Endothelial cell of umbilical vein (primary cell): ENCODE measurements around the gene SLC6A19. TPM values are rescaled to one million over a fixed set of nuclear protein-coding genes. Genes with fewer than 3 reads are reported as not detected.
"Not testable (repeated sequence)": the region's sequence is repeated elsewhere in the genome, so short reads cannot be mapped to it uniquely, and the experiment has no call there.

Experiments
- BruUV-seq: library from RNA; stranded (reverse); fragments of 400-500 nt; replicated peaks from 2 replicates; lab custom pipeline; 2021; lab: Mats Ljungman, UMichigan
- CTCF ChIA-PET: fragments of 300-600, 350-600 bp; sonication (Branson Sonifier 250); formaldehyde crosslinking; loops from one replicate; lab custom pipeline; 2021; ENCODE audit warnings: antibody characterized with exemption, inconsistent platforms; lab: Charles Lee
- POLR2A ChIA-PET: fragments of 300-600, 350-600 bp; sonication (Branson Sonifier 250); formaldehyde crosslinking; loops from one replicate; lab custom pipeline; 2021; ENCODE audit warnings: antibody characterized with exemption, inconsistent platforms; lab: Charles Lee
- DNase-seq: peaks from one replicate; pipeline ENCODE4 v3.0.0-alpha.2; 2011; ENCODE audit warnings: low read depth, low spot score
- FAIRE-seq: peaks from 2 replicates; lab custom pipeline; 2011; peaks lifted over from hg19 to GRCh38; lab: Jason Lieb, UNC
- H2AFZ ChIP-seq: 2 replicates; pipeline ENCODE4 v1.6.0; 2012; ENCODE audit warnings: low read depth, low read length, control low read depth, inconsistent platforms
- H3K27ac ChIP-seq: 2 replicates; pipeline ENCODE4 v1.5.1; 2011; ENCODE audit warnings: low read depth, mild to moderate bottlenecking, control low read depth, low read length, moderate library complexity; ENCODE audit not compliant: insufficient read depth
- H3K27me3 ChIP-seq, 2 experiments: 2 replicates each; pipeline versions ENCODE4 v1.6.0 to v1.6.1; 2011; ENCODE audit warnings: low read length in 2 of 2, mixed read lengths in 1 of 2; ENCODE audit not compliant: control insufficient read depth in 2 of 2, insufficient read depth in 2 of 2
- H3K36me3 ChIP-seq, 2 experiments: 2 replicates in 1 of 2; 3 replicates in 1 of 2; pipeline ENCODE4 v1.5.1; 2011; ENCODE audit warnings: low read length in 2 of 2, mild to moderate bottlenecking in 1 of 2, moderate library complexity in 1 of 2; ENCODE audit not compliant: control insufficient read depth in 2 of 2, insufficient read depth in 2 of 2; ENCODE audit errors: extremely low read depth in 1 of 2
- H3K4me1 ChIP-seq: 3 replicates; pipeline ENCODE4 v1.5.1; 2011; ENCODE audit warnings: mild to moderate bottlenecking, low read length; ENCODE audit not compliant: control insufficient read depth, insufficient read depth; ENCODE audit errors: extremely low read depth
- H3K4me2 ChIP-seq: 2 replicates; pipeline ENCODE4 v1.6.1; 2011; ENCODE audit warnings: low read length, control low read depth, mixed read lengths; ENCODE audit not compliant: insufficient read depth
- H3K4me3 ChIP-seq, 3 experiments: fragments of 200-600 bp in 1 of 3; sonication (generic), shearing (Covaris generic) in 1 of 3; replicated peaks in 1 of 3; 2 replicates each; pipeline ENCODE4 v1.5.1; 2011 to 2016; ENCODE audit warnings: control low read depth in 3 of 3, low read length in 3 of 3, mild to moderate bottlenecking in 2 of 3, inconsistent platforms in 1 of 3, low read depth in 1 of 3, moderate library complexity in 1 of 3; ENCODE audit not compliant: insufficient read depth in 1 of 3
- H3K79me2 ChIP-seq: 2 replicates; pipeline ENCODE4 v1.6.0; 2012; ENCODE audit warnings: low read length, inconsistent platforms; ENCODE audit not compliant: control insufficient read depth, insufficient read depth
- H3K9ac ChIP-seq: replicated peaks from 2 replicates; pipeline ENCODE3; 2011; ENCODE audit warnings: low read length, control low read depth; ENCODE audit not compliant: insufficient read depth; ENCODE audit errors: extremely low read depth
- H3K9me1 ChIP-seq: replicated peaks from 3 replicates; pipeline ENCODE4 v1.6.0; 2011; ENCODE audit warnings: mild to moderate bottlenecking, low read length; ENCODE audit not compliant: control insufficient read depth, insufficient read depth; ENCODE audit errors: extremely low read depth
- H3K9me3 ChIP-seq: replicated peaks from 2 replicates; pipeline ENCODE4 v1.5.1; 2012; ENCODE audit warnings: low read length, inconsistent platforms; ENCODE audit not compliant: control insufficient read depth, insufficient read depth
- H4K20me1 ChIP-seq: replicated peaks from 2 replicates; pipeline ENCODE3; 2011; ENCODE audit warnings: mild to moderate bottlenecking, low read length; ENCODE audit not compliant: control insufficient read depth, insufficient read depth; ENCODE audit errors: extremely low read depth
- CTCF ChIP-seq, 2 donors: IDR thresholded peaks; 1 replicate in 1 of 2; 2 replicates in 1 of 2; pipeline ENCODE4 v1.5.1; 2011; ENCODE audit warnings: low read length in 2 of 2, mild to moderate bottlenecking in 2 of 2, moderate library complexity in 2 of 2, control low read depth in 1 of 2, inconsistent platforms in 1 of 2, low read depth in 1 of 2; ENCODE audit not compliant: insufficient read depth in 1 of 2; ENCODE audit errors: extremely low read depth in 1 of 2
- EZH2 ChIP-seq: IDR thresholded peaks from 2 replicates; pipeline ENCODE4 v1.6.1; 2012; ENCODE audit warnings: borderline replicate concordance, low read depth, mild to moderate bottlenecking, moderate library complexity, low read length, inconsistent platforms; ENCODE audit not compliant: severe bottlenecking
- FOS ChIP-seq: IDR thresholded peaks from 2 replicates; pipeline ENCODE4 v1.6.1; 2011; ENCODE audit warnings: mild to moderate bottlenecking, low read length, moderate library complexity, borderline replicate concordance; ENCODE audit not compliant: insufficient read depth
- GATA2 ChIP-seq: IDR thresholded peaks from 2 replicates; pipeline ENCODE4 v1.7.0; 2011; ENCODE audit warnings: low read depth, mild to moderate bottlenecking, moderate library complexity, mixed read lengths, low read length; ENCODE audit not compliant: insufficient read length, insufficient read depth
- JUN ChIP-seq: IDR thresholded peaks from 2 replicates; pipeline ENCODE4 v1.6.1; 2011; ENCODE audit warnings: borderline replicate concordance, low read depth; ENCODE audit not compliant: insufficient read length, insufficient read depth
- MAX ChIP-seq: IDR thresholded peaks from 2 replicates; pipeline ENCODE4 v1.6.1; 2011; ENCODE audit not compliant: insufficient read depth, insufficient read length
- MYC ChIP-seq: IDR thresholded peaks from one replicate; pipeline ENCODE4 v1.6.1; 2011; ENCODE audit warnings: mild to moderate bottlenecking, low read depth, low read length
- POLR2A ChIP-seq: IDR thresholded peaks from 2 replicates; pipeline ENCODE4 v1.6.1; 2012; ENCODE audit warnings: low read depth, mild to moderate bottlenecking, control low read depth, low read length
- POLR2AphosphoS5 ChIP-seq: IDR thresholded peaks from 2 replicates; pipeline ENCODE4 v1.6.1; 2012; ENCODE audit warnings: low read depth, mild to moderate bottlenecking, control low read depth, low read length, moderate library complexity; ENCODE audit not compliant: insufficient read depth
- dilution Hi-C: fragments of 300-500 bp; cut with MboI; formaldehyde crosslinking; loops from one replicate; pipeline ENCODE4 v1.15.0; 2019; ENCODE audit warnings: low sequenced_read_pairs; ENCODE audit not compliant: extremely low pct_ligation_motif_present
- intact Hi-C: fragments of 100-400 bp; cut with micrococcal nuclease; formaldehyde crosslinking; loops from one replicate; pipeline ENCODE4 v1.10.0; 2022
- polyA plus RNA-seq, 4 experiments: library from polyadenylated mRNA; depleted of rRNA in 3 of 4; stranded (reverse) in 3 of 4; unstranded in 1 of 4; fragments of >200 nt; gene quantifications; 2 replicates each; pipeline versions ENCODE4 v1.2.1 to v1.2.3, GENCODE V29; 2011 to 2012; ENCODE audit warnings: missing spikeins in 1 of 4
- total RNA-seq: library from RNA; stranded (reverse); gene quantifications from 2 replicates; pipeline ENCODE4 v1.2.3, GENCODE V29; 2021

SLC6A19 gene
- total and polyA plus RNA-seq, 2 donors (not counting 3 experiments of a cell fraction or from before 2014, with no cell fraction given), result not detected

- Histone ChIP-seq H3K9ac (no peak overlapping the region), H3K79me2 (no peaks in the 10 kb centered on the region), H3K9me1 (no peaks in the 10 kb centered on the region), H3K4me2 (no peak overlapping the region), H3K4me3 (no peak overlapping the region), H3K27me3 (no peaks in the 10 kb centered on the region), H3K36me3 (no peaks in the 10 kb centered on the region), H3K4me1 (no peaks in the 10 kb centered on the region), H2AFZ (no peak overlapping the region), H3K9me3 (no peaks in the 10 kb centered on the region), H4K20me1 (no peaks in the 10 kb centered on the region), H3K27ac (no peak overlapping the region)
- DNase-seq (no peak), FAIRE-seq (no peak)
- no TSS peak for BruUV-seq
- dilution Hi-C loops, result no loop called here
- ChIA-PET POLR2A (no interaction called here), CTCF (no interaction called here)
- intact Hi-C loops, result no loop called here
- TF ChIP-seq FOS (no peak), GATA2 (no peak), MAX (no peak), POLR2AphosphoS5 (no peak), JUN (no peak), CTCF (IDR thresholded peaks at IDR 0.05; ENCODE audit: extremely low read depth in 1 of 2, insufficient read depth in 1 of 2, low read depth in 1 of 2, low read length in 2 of 2) (no peak), POLR2A (no peak), MYC (no peak), EZH2 (no peak)
Observed at GRCh38 chr5:1266791-1267190, 65.4 kb downstream of the SLC6A19 start.

- H3K9me3 ChIP-seq, H3K4me1 ChIP-seq, H4K20me1 ChIP-seq, H3K27ac ChIP-seq, DNase-seq, FAIRE-seq, H3K27me3 ChIP-seq, POLR2A ChIA-PET, H3K4me3 ChIP-seq, intact Hi-C loops, H3K4me2 ChIP-seq, H3K36me3 ChIP-seq, H2AFZ ChIP-seq, H3K9ac ChIP-seq, H3K9me1 ChIP-seq, H3K79me2 ChIP-seq, BruUV-seq, CTCF ChIA-PET, dilution Hi-C loops: not testable (repeated sequence)
Observed at GRCh38 chr5:1267464-1267863, 66.1 kb downstream of the SLC6A19 start.
